ENCODE results near the gene POU2F1.

DNA sequence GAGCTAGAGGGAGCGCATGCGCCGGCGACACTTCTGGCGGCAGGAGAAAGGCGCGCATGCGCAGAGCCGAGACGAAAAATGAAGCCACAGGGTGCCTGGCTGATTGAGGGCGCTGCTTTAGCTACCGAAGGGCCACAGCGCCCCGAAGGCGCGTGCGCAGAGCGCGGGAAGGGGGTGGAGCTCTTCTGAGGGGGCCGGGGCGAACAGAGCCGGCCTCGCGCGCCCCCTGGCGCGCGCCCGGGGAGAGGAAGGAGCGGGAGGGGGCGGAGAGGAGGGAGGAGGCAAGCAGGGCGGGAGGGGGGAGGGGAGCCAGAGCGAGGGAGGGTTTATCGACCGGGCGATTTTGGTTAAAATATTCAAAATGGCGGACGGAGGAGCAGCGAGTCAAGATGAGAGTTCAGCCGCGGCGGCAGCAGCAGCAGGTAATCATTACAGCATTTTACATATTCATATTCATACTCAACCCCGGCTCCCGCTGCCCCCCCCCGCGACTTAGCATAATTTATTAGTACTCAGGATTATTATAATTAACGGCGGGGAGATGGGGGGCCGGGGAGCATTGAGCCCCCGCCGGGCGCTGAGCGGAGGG is at the start of gene POU2F1:
- TF ChIP-seq, protein P1, sequence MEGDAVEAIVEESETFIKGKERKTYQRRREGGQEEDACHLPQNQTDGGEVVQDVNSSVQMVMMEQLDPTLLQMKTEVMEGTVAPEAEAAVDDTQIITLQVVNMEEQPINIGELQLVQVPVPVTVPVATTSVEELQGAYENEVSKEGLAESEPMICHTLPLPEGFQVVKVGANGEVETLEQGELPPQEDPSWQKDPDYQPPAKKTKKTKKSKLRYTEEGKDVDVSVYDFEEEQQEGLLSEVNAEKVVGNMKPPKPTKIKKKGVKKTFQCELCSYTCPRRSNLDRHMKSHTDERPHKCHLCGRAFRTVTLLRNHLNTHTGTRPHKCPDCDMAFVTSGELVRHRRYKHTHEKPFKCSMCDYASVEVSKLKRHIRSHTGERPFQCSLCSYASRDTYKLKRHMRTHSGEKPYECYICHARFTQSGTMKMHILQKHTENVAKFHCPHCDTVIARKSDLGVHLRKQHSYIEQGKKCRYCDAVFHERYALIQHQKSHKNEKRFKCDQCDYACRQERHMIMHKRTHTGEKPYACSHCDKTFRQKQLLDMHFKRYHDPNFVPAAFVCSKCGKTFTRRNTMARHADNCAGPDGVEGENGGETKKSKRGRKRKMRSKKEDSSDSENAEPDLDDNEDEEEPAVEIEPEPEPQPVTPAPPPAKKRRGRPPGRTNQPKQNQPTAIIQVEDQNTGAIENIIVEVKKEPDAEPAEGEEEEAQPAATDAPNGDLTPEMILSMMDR (IDR thresholded peaks at IDR 0.05 in 2 of 3, conservative IDR thresholded peaks at IDR 0.05 in 1 of 3; ENCODE audit: borderline replicate concordance in 1 of 3, insufficient read depth in 1 of 3, low read depth in 2 of 3, low read length in 2 of 3), result peak; percentile 61 to 70 (median 66); a peak in 5 of 6 replicates
- TF ChIP-seq EZH2 (IDR thresholded peaks at IDR 0.05) (no peak), POLR2A (IDR thresholded peaks at IDR 0.05; ENCODE audit: borderline replicate concordance, extremely low read depth, insufficient read depth, insufficient read length) (no peak), ELF1 (IDR thresholded peaks at IDR 0.05; ENCODE audit: borderline replicate concordance, low read depth) (no peak), SRF (IDR thresholded peaks at IDR 0.05; ENCODE audit: low read depth) (no peak), POLR2AphosphoS5 (IDR thresholded peaks at IDR 0.05; ENCODE audit: low read depth, low read length) (peak; percentile 77), RAD21 (IDR thresholded peaks at IDR 0.05; ENCODE audit: low read depth) (peak; percentile 64), YY1 (IDR thresholded peaks at IDR 0.05; ENCODE audit: extremely low read depth, insufficient replicate concordance, low read depth, low read length) (peak; percentile 95), SIN3A (IDR thresholded peaks at IDR 0.05; ENCODE audit: low read depth) (no peak), EGR1 (IDR thresholded peaks at IDR 0.05; ENCODE audit: low read depth) (peak; percentile 62; the same call in 1 of the 2 replicates), EZH2phosphoT487 (IDR thresholded peaks at IDR 0.05; ENCODE audit: borderline replicate concordance) (no peak)
- TF ChIP-seq, protein P2, sequence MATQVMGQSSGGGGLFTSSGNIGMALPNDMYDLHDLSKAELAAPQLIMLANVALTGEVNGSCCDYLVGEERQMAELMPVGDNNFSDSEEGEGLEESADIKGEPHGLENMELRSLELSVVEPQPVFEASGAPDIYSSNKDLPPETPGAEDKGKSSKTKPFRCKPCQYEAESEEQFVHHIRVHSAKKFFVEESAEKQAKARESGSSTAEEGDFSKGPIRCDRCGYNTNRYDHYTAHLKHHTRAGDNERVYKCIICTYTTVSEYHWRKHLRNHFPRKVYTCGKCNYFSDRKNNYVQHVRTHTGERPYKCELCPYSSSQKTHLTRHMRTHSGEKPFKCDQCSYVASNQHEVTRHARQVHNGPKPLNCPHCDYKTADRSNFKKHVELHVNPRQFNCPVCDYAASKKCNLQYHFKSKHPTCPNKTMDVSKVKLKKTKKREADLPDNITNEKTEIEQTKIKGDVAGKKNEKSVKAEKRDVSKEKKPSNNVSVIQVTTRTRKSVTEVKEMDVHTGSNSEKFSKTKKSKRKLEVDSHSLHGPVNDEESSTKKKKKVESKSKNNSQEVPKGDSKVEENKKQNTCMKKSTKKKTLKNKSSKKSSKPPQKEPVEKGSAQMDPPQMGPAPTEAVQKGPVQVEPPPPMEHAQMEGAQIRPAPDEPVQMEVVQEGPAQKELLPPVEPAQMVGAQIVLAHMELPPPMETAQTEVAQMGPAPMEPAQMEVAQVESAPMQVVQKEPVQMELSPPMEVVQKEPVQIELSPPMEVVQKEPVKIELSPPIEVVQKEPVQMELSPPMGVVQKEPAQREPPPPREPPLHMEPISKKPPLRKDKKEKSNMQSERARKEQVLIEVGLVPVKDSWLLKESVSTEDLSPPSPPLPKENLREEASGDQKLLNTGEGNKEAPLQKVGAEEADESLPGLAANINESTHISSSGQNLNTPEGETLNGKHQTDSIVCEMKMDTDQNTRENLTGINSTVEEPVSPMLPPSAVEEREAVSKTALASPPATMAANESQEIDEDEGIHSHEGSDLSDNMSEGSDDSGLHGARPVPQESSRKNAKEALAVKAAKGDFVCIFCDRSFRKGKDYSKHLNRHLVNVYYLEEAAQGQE (IDR thresholded peaks at IDR 0.05; ENCODE audit: low read depth), result no peak
- TF ChIP-seq, protein P3, sequence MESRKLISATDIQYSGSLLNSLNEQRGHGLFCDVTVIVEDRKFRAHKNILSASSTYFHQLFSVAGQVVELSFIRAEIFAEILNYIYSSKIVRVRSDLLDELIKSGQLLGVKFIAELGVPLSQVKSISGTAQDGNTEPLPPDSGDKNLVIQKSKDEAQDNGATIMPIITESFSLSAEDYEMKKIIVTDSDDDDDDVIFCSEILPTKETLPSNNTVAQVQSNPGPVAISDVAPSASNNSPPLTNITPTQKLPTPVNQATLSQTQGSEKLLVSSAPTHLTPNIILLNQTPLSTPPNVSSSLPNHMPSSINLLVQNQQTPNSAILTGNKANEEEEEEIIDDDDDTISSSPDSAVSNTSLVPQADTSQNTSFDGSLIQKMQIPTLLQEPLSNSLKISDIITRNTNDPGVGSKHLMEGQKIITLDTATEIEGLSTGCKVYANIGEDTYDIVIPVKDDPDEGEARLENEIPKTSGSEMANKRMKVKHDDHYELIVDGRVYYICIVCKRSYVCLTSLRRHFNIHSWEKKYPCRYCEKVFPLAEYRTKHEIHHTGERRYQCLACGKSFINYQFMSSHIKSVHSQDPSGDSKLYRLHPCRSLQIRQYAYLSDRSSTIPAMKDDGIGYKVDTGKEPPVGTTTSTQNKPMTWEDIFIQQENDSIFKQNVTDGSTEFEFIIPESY (IDR thresholded peaks at IDR 0.05; ENCODE audit: extremely low read depth, insufficient replicate concordance, low read length), result no peak
- TF ChIP-seq, protein P4, sequence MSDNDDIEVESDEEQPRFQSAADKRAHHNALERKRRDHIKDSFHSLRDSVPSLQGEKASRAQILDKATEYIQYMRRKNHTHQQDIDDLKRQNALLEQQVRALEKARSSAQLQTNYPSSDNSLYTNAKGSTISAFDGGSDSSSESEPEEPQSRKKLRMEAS (IDR thresholded peaks at IDR 0.05), result no peak

Measured in HCT116 (cell line).